Testis (tissue), 3 donors: ENCODE results near the gene KCNF1. TPM values are rescaled to one million over a fixed set of nuclear protein-coding genes. Genes with fewer than 3 reads are reported as not detected.

Source experiments
- DNase-seq: peaks from one replicate; pipeline ENCODE4 v3.0.0-alpha.2; 2019
- H3K27ac ChIP-seq, 2 donors: fragments of 200-600 bp; sonication (generic); one replicate each; pipeline ENCODE4 v1.5.1; 2019
- H3K27me3 ChIP-seq: fragments of 200-600 bp; sonication (generic); one replicate; pipeline ENCODE4 v1.5.1; 2019
- H3K36me3 ChIP-seq: fragments of 200-600 bp; sonication (generic); one replicate; pipeline ENCODE4 v1.5.1; 2017; ENCODE audit warnings: low read depth; ENCODE audit errors: missing control alignments
- H3K4me1 ChIP-seq: fragments of 200-600 bp; sonication (generic); one replicate; pipeline ENCODE4 v1.5.1; 2019
- H3K4me3 ChIP-seq, 2 donors: fragments of 200-600 bp; sonication (generic); one replicate each; pipeline ENCODE4 v1.5.1; 2017 to 2019
- H3K9me3 ChIP-seq: fragments of 200-600 bp; sonication (generic); one replicate; pipeline ENCODE4 v1.5.1; 2017
- CTCF ChIP-seq, 3 experiments: fragments of 450-650 bp in 2 of 3; fragments of 200-600 bp in 1 of 3; sonication (generic) in 1 of 3; IDR thresholded peaks; one replicate each; pipeline ENCODE4 v1.5.1; 2016 to 2019; ENCODE audit warnings: antibody characterized with exemption in 3 of 3, mild to moderate bottlenecking in 2 of 3, moderate library complexity in 1 of 3
- POLR2A ChIP-seq: fragments of 450-650 bp; IDR thresholded peaks from one replicate; pipeline ENCODE4 v1.6.1; 2017; ENCODE audit warnings: antibody characterized with exemption, mild to moderate bottlenecking, moderate library complexity
- WGBS, 2 donors: methylation state at CpG; one replicate each; pipeline ENCODE4 v1.1.5; 2018; 5-methylcytosine and 5-hydroxymethylcytosine counted together
- intact Hi-C: fragments of 100-400 bp; cut with DNase I; formaldehyde crosslinking; loops from one replicate; pipeline ENCODE4 v1.15.1; 2023; ENCODE audit warnings: low total_unique reads
- polyA plus RNA-seq: library from polyadenylated mRNA; stranded (reverse); fragments of 350-450 nt; fragmentation: Illumina TruSeq; extraction: RNeasy Lipid Tissue Mini Kit (QIAGEN cat#74804); gene quantifications from one replicate; pipeline ENCODE4 v1.2.3, GENCODE V29; 2014; ENCODE audit warnings: low read depth, low replicate concordance; ENCODE audit not compliant: insufficient read depth
- total RNA-seq, 2 donors: library from RNA; depleted of rRNA; stranded (reverse); fragments of >200 nt; gene quantifications; one replicate each; pipeline ENCODE4 v1.2.3, GENCODE V29; 2016

The KCNF1 gene
- total and polyA plus RNA-seq, 3 donors from 2014 or later = 0.19 to 0.70 (median 0.63) TPM

DNA sequence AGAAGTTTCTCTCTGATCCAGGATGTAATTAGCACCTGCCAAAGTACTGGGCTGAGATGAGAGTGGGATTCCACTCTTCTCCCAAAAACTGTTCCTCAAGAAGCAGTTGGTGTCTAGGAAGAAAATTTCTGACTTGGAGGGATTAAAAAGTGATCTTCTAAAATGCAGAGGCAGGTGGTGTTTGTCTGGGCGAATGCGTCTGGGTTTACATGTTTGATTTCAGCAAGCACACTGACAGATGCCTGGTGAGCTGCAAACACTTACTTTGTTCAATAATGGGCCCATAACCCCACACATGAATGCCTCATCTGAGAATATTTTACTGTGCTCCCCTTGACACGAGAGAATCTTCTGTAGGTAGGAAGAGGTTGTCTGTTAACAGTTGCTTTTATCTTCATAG lies 24.3 kb upstream of the KCNF1 start:
- H3K4me3 ChIP-seq = no peak overlapping the region
- H3K4me1 ChIP-seq = peaks cover 14% of the 10 kb centered on the region
- WGBS, 2 donors = 78 to 92% methylated on average over 3 of the region's 3 CpGs
- DNase-seq = no peak
- intact Hi-C loops = no loop called here
- no peaks in the 10 kb centered on the region for H3K27me3 ChIP-seq
- no peak overlapping the region for H3K27ac ChIP-seq
- H3K9me3 ChIP-seq = no peaks in the 10 kb centered on the region
- TF ChIP-seq POLR2A = no peak
- TF ChIP-seq CTCF (IDR thresholded peaks at IDR 0.05) = no peak
- no peaks in the 10 kb centered on the region for H3K36me3 ChIP-seq

GRCh38 chr2:10889651-10890215 lies 22.0 kb upstream of the KCNF1 start:
- Histone ChIP-seq H3K27ac (no peak overlapping the region), H3K4me3 (no peak overlapping the region), H3K36me3 (no peaks in the 10 kb centered on the region), H3K9me3 (no peaks in the 10 kb centered on the region), H3K27me3 (no peaks in the 10 kb centered on the region), H3K4me1 (peaks cover 7% of the 10 kb centered on the region)
- intact Hi-C loops = no loop called here
- WGBS, 2 donors = 70 to 90% methylated on average over 5 to 9 of the region's 9 CpGs
- no peak for DNase-seq
- TF ChIP-seq CTCF (IDR thresholded peaks at IDR 0.05) (no peak), POLR2A (no peak)

GRCh38 chr2:10890706-10891270 lies 20.9 kb upstream of the KCNF1 start:
- no peak for DNase-seq
- Histone ChIP-seq H3K27me3 (no peaks in the 10 kb centered on the region), H3K4me1 (no peaks in the 10 kb centered on the region), H3K9me3 (no peaks in the 10 kb centered on the region), H3K4me3 (no peak overlapping the region), H3K27ac (no peak overlapping the region), H3K36me3 (no peaks in the 10 kb centered on the region)
- intact Hi-C loops = no loop called here
- 51 to 89% methylated on average over 2 to 8 of the region's 8 CpGs for WGBS, 2 donors
- no peak for TF ChIP-seq CTCF (IDR thresholded peaks at IDR 0.05)
- no peak for TF ChIP-seq POLR2A

- Histone ChIP-seq H3K27me3 (no peaks in the 10 kb centered on the region), H3K4me1 (no peaks in the 10 kb centered on the region), H3K4me3 (no peak overlapping the region), H3K9me3 (no peaks in the 10 kb centered on the region), H3K27ac (no peak overlapping the region), H3K36me3 (no peaks in the 10 kb centered on the region)
- WGBS, 2 donors = 89 to 94% methylated on average over 6 of the region's 6 CpGs
- intact Hi-C loops = no loop called here
- no peak for DNase-seq
- TF ChIP-seq POLR2A = no peak
- TF ChIP-seq CTCF (IDR thresholded peaks at IDR 0.05) = no peak
These were observed 20.3 kb upstream of the KCNF1 start for GRCh38 chr2:10891390-10891789.

DNA sequence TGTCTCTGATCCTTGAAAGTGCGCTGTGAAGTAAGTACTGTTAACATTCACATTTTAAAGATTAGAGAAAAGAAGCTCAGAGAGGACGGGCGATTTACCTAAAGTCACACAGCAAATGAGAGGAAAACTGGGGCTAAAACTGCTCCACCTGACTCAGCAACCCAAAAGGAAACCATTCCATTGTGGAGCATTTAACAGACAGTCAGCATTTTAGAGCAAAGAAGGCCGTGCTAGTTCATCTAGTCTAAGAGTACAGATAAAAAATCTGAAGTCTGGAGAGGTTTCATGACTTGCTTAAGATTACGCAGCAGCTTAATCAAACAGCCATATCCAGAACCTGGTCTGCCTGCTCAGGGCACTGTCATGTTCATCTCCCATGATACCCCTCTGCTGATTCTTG lies 19.9 kb upstream of the KCNF1 start:
- no peak for DNase-seq
- no peaks in the 10 kb centered on the region for H3K36me3 ChIP-seq
- intact Hi-C loops = no loop called here
- no peak overlapping the region for H3K27ac ChIP-seq
- H3K27me3 ChIP-seq = no peaks in the 10 kb centered on the region
- H3K9me3 ChIP-seq = no peaks in the 10 kb centered on the region
- TF ChIP-seq POLR2A (no peak), CTCF (IDR thresholded peaks at IDR 0.05) (no peak)
- no peaks in the 10 kb centered on the region for H3K4me1 ChIP-seq
- 92 to 93% methylated on average over 5 of the region's 5 CpGs for WGBS, 2 donors
- H3K4me3 ChIP-seq = no peak overlapping the region
